Neural crest cell (in vitro differentiated cells): ENCODE results near the gene CD83. TPM values are rescaled to one million over a fixed set of nuclear protein-coding genes. Genes with fewer than 3 reads are reported as not detected.

ENCODE experiments used
- DNase-seq: peaks from one replicate; pipeline ENCODE4 v3.0.0; 2021; ENCODE audit warnings: low read depth, mixed read lengths, low spot score
- H3K27ac Mint-ChIP-seq: one replicate; pipeline ENCODE4 v1.8.0; 2021; ENCODE audit warnings: mild to moderate bottlenecking, mixed read lengths; ENCODE audit not compliant: unreplicated experiment
- H3K27me3 Mint-ChIP-seq: 2 replicates; pipeline ENCODE4 v1.8.0; 2021; ENCODE audit warnings: low read depth, mild to moderate bottlenecking, mixed read lengths
- H3K36me3 Mint-ChIP-seq: 2 replicates; pipeline ENCODE4 v1.8.0; 2021; ENCODE audit warnings: low read depth, mild to moderate bottlenecking, mixed read lengths
- H3K4me1 Mint-ChIP-seq: 2 replicates; pipeline ENCODE4 v1.8.0; 2021; ENCODE audit warnings: mixed read lengths
- H3K4me3 Mint-ChIP-seq: one replicate; pipeline ENCODE4 v1.8.0; 2021; ENCODE audit warnings: mild to moderate bottlenecking, mixed read lengths
- H3K9me3 Mint-ChIP-seq: 2 replicates; pipeline ENCODE4 v1.8.0; 2021; ENCODE audit warnings: mixed read lengths
- CTCF ChIP-seq: fragments of 200-600 bp; sonication (generic); conservative IDR thresholded peaks from 2 replicates; pipeline ENCODE4 v1.5.0; 2021; ENCODE audit warnings: antibody characterized with exemption, mild to moderate bottlenecking
- total RNA-seq: library from RNA; stranded (reverse); gene quantifications from 2 replicates; pipeline ENCODE4 v1.2.1, GENCODE V29; 2021

Gene CD83
- total RNA-seq, 1 donor from 2014 or later: 7.9 TPM

DNA sequence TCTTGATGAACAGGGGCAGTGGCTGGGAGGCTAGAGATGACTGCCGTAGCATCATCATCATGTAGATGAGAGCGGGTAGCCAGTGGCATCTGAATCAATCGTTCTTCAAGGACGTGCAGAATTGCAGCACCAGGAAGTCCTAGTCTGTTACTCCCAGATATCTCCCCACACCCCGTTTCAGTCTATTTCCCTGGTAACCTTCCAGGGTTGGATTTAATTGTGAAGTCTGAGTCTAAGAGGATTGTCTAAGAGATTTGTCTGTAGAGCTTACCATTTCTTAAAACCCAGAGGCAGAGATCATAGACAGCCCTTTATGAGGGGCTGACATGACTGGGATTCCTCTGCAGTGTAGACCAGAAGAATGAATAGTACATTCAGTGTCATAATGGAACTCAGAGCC lies 16.6 kb upstream of the CD83 start:
- no peak overlapping the region for H3K4me3 Mint-ChIP-seq
- no peak overlapping the region for H3K27ac Mint-ChIP-seq
- H3K36me3 Mint-ChIP-seq: peaks cover 2% of the 10 kb centered on the region
- peaks cover 6% of the 10 kb centered on the region for H3K9me3 Mint-ChIP-seq
- DNase-seq: no peak
- no peak for TF ChIP-seq CTCF
- H3K27me3 Mint-ChIP-seq: peaks cover 5% of the 10 kb centered on the region
- no peaks in the 10 kb centered on the region for H3K4me1 Mint-ChIP-seq

GRCh38 chr6:14102383-14102782 lies 15.2 kb upstream of the CD83 start:
- Mint-ChIP-seq H3K9me3 (peaks cover 7% of the 10 kb centered on the region), H3K27me3 (peaks cover 5% of the 10 kb centered on the region), H3K4me3 (no peak overlapping the region), H3K4me1 (no peaks in the 10 kb centered on the region), H3K36me3 (peaks cover 2% of the 10 kb centered on the region), H3K27ac (no peak overlapping the region)
- TF ChIP-seq CTCF: no peak
- DNase-seq: no peak

GRCh38 chr6:14105547-14105946 lies 12.0 kb upstream of the CD83 start:
- Mint-ChIP-seq H3K36me3 (peaks cover 2% of the 10 kb centered on the region), H3K4me1 (no peaks in the 10 kb centered on the region), H3K4me3 (no peak overlapping the region), H3K27ac (no peak overlapping the region), H3K9me3 (peaks cover 9% of the 10 kb centered on the region), H3K27me3 (peaks cover 3% of the 10 kb centered on the region)
- no peak for DNase-seq
- no peak for TF ChIP-seq CTCF

DNA sequence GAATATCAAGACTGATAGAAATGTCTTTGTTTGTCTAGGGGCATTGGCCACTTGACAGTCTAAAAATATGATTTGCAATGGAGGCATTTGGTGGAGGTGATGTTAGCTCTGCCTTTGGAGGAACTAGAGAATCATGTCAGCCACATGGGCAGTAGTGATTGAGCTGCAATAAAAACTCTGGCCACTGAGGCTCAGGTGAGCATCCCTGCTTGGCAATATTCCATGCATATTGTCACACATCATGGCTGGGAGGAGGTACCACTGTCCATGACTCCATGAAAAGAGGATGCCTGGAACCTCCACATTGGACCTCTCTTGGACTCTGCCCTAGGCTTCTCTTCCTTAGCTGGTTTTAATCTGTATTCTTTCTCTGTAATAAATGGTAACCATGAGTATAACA lies 10.6 kb upstream of the CD83 start:
- Mint-ChIP-seq H3K4me1 (no peaks in the 10 kb centered on the region), H3K27ac (no peak overlapping the region), H3K4me3 (no peak overlapping the region), H3K36me3 (peaks cover 2% of the 10 kb centered on the region), H3K9me3 (peaks cover 7% of the 10 kb centered on the region), H3K27me3 (no peaks in the 10 kb centered on the region)
- no peak for DNase-seq
- no peak for TF ChIP-seq CTCF

DNA sequence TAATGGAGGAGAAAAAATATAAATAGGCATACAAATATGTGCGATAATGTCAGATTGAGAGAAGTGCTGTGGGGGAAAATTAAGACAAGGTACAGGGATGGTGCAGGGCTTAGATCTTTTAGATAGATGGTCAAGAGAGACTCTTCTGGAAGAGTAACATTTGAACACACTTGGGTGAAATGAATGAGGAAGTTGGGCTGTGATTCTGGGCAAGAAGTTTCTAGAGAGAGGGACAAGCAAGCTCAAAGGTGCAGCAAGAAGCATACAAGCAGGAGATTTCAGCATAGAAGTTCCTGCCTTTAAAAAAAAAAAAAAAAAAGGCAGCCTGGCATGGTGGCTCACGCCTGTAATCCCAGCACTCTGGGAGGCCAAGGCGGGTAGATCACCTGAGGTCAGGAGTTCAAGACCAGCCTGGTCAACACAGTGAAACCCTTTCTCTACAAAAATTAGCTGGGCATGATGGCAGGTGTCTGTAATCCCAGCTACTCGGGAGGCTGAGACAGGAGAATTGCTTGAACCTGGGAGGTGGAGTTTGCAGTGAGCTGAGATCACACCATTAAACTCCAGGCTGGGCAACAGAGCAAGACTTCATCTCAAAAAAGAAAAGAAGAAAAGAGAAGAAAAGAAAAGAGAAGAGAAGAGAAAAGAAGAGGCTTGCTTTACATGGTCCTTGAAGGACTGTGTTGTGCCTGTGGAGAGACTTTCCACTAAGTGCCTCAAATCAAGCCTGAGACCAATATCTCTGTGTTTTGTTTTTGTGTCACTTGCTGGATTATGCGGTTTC lies 9.7 kb upstream of the CD83 start:
- DNase-seq: no peak
- no peak overlapping the region for H3K27ac Mint-ChIP-seq
- H3K4me1 Mint-ChIP-seq: no peaks in the 10 kb centered on the region
- H3K4me3 Mint-ChIP-seq: no peak overlapping the region
- H3K36me3 Mint-ChIP-seq: peaks cover 2% of the 10 kb centered on the region
- no peaks in the 10 kb centered on the region for H3K27me3 Mint-ChIP-seq
- TF ChIP-seq CTCF: no peak
- H3K9me3 Mint-ChIP-seq: peaks cover 7% of the 10 kb centered on the region
